HG02798 (cell line): ENCODE data around the gene GALP.
"Not testable (repeated sequence)": the region's sequence is repeated elsewhere in the genome, so short reads cannot be mapped to it uniquely, and the experiment has no call there.

ENCODE experiments used
- ATAC-seq: cut with Tn5 transposase; IDR thresholded peaks from one replicate; pipeline ENCODE4 v1.9.1; 2021; ENCODE audit warnings: mild to moderate bottlenecking; ENCODE audit not compliant: unreplicated experiment, poor library complexity

The GALP gene

GRCh38 chr19:56147307-56147706 lies 28.5 kb upstream of the GALP start:
- no peak for ATAC-seq

DNA sequence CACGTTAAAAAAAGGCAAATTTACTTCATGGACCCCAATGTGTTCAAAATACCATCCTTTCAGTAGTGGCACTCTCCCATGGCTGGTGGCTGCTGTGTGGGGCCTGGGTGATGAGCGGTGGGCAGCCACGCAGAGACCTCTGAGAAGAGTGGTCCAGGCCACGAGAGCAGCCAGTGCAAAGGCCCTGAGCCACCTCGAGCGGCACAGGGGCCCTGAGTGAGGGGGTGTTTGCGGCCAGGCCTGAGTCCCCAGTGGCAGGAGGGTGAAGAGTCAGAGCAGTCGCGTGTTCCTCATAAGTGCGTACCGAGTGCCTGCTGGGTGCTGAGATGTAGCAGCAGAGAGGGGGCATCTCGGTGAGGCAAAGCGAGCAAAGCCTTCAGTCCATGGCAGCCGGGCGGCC lies 27.7 kb upstream of the GALP start:
- ATAC-seq, result no peak

- ATAC-seq, result not testable (repeated sequence)
Measured at GRCh38 chr19:56148955-56149655, 26.7 kb upstream of the GALP start.

- no peak for ATAC-seq
Measured at GRCh38 chr19:56149656-56150038, 26.2 kb upstream of the GALP start.

DNA sequence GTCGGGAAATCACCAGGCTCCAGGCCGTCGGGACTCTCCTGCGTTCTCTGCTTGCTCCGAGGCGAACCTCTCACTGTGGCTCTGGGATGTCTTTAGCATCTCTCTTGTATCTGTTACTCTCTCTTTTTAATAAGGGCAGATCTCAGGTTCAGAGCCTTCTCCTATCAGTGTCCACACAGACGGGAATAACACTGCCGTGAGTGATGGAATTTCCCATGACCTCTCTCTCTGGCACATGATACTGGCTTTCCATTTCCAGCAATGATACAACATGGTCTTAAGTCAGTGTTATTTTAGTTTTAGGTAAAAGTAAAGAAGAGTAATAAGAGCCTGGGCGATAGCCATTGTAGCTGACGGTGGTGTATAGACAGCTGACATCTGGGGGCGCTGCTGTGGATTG lies 25.4 kb upstream of the GALP start:
- ATAC-seq, result no peak

DNA sequence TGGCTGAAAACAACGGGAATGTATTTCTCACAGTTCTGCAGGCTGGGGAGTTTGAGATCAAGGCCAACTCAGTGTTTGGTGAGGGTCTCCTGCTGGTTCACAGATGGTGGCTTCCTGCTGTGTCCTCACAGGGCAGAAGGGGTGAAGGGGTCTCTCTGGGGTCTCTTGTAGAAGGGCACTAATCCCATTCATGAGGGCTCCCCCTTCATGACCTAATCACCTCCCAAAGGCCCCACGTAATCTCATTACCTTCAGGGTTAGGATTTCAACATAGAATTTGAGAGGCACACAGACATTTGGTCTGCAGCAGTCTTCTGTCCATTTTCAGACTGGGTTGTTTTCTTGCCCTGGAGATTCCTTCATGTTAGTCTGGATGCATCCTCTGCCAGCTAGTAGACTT lies 23.2 kb upstream of the GALP start:
- no peak for ATAC-seq

GRCh38 chr19:56153507-56153906 lies 22.3 kb upstream of the GALP start:
- no peak for ATAC-seq

GRCh38 chr19:56155124-56155687 lies 20.6 kb upstream of the GALP start:
- ATAC-seq, result no peak

DNA sequence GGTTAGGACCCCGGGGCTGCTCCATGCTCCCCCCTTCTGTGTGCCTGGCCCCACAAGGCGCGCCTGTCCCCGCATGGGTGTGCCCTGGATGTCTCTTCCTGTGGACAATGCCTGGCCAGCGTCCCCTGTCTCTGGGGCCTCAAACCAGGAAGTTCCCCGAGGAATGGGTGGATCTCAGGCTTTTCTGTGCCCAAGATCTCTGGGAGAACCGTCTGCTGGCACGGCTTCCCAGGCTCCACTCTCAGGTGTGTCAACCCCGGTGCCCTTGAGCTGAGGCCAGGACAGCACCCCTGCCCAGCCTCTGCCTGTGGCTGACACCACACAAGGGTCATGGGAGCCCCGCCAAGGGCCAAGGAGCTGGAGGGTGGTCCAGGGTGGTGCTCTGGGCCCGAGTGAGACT lies 19.0 kb upstream of the GALP start:
- no peak for ATAC-seq

DNA sequence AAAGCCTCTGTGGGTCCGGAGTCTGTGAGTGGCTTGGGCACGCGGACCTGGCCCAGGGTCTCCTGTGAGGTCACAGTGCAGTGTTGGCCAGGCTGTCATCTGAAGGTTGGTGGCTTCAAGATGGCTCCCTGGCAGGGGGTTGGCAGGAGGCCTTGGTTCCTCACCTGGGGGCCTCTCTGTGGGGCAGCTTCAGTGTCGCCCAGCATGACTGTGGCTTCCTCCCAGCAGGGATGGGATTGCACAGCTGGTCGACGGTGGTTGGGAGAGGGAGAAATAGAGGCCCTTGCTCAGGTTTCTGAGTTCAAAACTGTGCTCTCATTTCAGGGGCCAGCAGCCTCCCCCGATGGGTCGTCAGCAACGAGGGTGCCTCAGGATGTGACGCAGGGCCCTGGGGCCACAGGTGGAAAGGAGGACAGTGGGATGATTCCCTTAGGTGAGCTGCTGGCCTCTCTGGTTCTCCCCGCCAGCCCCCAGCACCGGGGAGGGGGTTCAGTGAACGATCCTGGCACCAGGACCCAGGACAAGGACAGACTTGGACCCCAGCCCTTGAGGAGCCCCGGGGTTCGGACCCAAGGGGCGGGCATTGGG lies 17.5 kb upstream of the GALP start:
- no peak for ATAC-seq

- ATAC-seq, result no peak
Measured at GRCh38 chr19:56159009-56159559, 16.7 kb upstream of the GALP start.

- no peak for ATAC-seq
Measured at GRCh38 chr19:56159622-56160271, 16.1 kb upstream of the GALP start.

DNA sequence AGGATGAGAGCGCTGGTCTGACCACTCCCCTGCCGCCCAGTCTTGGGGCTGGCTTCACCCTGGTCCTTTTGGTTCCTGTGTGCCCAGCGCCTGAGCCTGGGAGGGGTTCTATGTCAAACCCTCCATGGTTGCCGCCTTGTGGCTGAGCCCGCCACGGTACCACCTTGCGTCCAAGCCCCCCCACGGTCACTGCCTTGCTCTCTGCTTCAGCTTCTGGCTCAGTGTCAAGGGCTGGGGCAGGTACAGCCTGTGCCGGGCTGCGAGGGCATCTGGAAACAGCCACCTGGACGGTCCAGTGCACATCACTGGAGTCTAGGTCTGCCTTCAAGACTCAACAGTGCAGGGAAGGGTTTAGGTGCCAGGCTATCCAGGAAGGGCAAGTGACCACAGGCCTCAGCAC lies 14.3 kb upstream of the GALP start:
- no peak for ATAC-seq

- no peak for ATAC-seq
Measured at GRCh38 chr19:56162258-56162657, 13.6 kb upstream of the GALP start.

DNA sequence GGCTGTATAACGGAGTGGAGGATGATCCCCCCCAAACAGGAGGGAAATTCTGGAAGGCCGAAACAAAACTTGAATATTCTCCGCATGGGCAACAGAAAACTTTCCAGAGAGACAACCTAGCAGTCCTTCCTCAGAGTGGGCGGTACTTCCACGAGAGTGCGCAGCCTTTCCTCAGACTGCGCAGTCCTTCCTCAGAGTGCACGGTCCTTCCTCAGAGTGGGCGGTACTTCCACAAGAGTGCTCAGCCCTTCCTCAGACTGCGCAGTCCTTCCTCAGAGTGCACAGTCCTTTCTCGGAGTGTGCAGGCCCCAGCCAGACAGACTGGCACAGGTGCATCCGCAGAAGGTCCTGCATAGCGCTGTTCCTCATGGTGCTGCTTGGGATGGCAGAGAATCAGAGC lies 12.7 kb upstream of the GALP start:
- ATAC-seq, result no peak

DNA sequence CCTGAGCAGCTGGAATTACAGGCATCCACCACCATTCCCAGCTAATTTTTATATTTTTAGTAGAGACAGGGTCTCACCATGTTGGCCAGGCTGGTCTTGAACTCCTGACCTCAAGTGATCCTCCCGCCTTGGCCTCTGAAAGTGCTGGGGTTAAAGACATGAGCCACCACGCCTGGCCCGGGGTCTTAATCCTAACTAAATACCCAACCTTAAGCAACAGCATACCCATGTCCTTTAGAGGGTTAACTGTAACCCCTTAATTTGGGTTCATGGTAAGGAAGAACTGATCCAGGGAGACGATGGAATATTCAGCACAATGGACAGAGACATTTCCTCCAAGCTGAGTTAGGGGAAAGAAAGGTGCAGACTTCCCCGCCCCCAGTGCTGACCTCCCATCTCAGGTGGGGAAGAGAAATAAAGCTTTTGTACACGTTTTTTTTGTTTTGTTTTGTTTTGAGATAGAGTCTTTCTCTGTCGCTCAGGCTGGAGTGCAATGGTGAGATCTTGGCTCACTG lies 8.7 kb upstream of the GALP start:
- ATAC-seq, result no peak

DNA sequence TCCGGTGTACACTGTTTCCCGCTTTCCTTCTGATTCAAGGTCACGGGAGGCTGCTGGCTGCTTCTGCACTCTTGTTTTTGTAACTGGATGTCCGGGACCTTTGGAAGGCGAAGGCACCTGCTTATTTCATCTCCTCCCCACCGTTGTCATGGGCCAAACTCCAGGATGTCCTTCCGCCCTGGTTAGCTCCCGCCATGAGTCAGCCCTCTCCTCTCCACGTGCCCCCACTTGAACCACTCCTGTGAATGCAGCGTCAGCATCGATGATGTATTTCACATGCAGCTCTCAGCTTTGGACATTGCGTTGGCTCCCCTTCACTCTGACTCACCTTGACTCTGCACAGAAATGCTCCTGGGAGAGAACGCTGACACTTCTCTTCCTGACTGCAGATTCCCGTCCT lies 5.5 kb upstream of the GALP start:
- no peak for ATAC-seq

DNA sequence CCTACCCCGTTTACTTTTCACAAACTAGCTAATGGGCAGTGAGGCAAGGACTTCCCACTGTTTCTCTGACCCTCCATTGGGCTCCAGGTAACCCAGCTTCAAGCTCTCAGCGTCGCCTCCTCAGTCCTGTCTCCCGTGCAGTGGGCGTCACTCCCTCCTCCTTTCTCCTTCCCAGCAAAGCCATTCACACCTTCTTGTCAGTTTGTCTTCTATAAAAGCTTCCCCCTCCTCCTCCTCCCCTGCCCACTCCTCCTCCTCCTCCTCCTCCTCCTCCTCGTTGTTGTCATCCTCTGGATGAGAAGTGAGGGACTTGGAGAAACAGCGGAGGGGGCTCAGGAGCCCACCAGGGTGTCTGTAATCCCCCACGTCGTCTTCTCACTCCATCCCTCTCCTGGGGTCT lies 1.7 kb upstream of the GALP start:
- ATAC-seq, result no peak

DNA sequence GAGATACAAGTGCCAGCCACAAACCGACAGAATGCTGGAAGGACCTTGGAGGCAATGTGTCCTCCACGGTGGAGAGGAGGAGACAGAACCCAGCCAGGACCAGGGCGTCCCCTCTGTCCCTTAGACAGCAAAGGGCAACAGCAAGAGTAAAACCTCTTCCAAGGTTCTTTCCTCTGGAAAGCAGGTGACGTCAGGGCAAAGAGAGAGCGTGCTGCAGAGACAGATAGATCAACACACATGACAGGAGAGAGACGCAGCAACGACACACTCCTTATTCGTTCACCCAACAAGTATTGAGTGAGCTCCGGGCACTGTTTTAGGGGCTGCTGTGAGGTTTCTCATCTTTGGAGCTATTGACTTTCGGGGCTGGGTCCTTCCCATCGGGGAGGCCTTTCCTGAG lies 1.3 kb upstream of the GALP start:
- no peak for ATAC-seq

DNA sequence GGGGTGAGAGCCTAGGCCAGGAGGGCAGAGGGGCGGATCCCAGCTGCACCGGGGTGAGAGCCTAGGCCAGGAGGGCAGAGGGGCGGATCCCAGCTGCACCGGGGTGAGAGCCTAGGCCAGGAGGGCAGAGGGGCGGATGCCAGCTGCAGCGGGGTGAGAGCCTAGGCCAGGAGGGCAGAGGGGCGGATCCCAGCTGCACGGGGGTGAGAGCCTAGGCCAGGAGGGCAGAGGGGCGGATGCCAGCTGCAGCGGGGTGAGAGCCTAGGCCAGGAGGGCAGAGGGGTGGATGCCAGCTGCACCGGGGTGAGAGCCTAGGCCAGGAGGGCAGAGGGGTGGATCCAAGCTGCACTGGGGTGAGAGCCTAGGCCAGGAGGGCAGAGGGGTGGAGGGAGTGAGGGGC lies 502 bp downstream of the GALP start:
- ATAC-seq, result not testable (repeated sequence)

- no peak for ATAC-seq
Measured at GRCh38 chr19:56176881-56177280, 1.1 kb downstream of the GALP start.
